Natural killer cell (primary cell): Measurements from ENCODE around the gene ADCY5. TPM values are rescaled to one million over a fixed set of nuclear protein-coding genes. Genes with fewer than 3 reads are reported as not detected.

Source experiments
- ATAC-seq, 3 donors: fragments of 150-1000 bp in 2 of 3; fragments of 200-7000 bp in 1 of 3; cut with Tn5 transposase; 1 replicate in 1 of 3; 2 replicates in 2 of 3; pipeline ENCODE4 v1.10.0; 2021; ENCODE audit warnings: mild to moderate bottlenecking in 2 of 3, moderate library complexity in 2 of 3
- DNase-seq, 2 donors: peaks; one replicate each; pipeline versions ENCODE4 v3.0.0 to v3.0.0-alpha.2; 2013 to 2021; ENCODE audit warnings: mixed read lengths in 1 of 2
- H3K27ac ChIP-seq: one replicate; pipeline ENCODE4 v1.5.1; 2013; ENCODE audit warnings: mild to moderate bottlenecking, low read length
- H3K27me3 ChIP-seq: one replicate; pipeline ENCODE4 v1.6.1; 2013; ENCODE audit warnings: low read length; ENCODE audit not compliant: control insufficient read depth, insufficient read depth
- H3K36me3 ChIP-seq: one replicate; pipeline ENCODE4 v1.6.1; 2013; ENCODE audit warnings: low read length; ENCODE audit not compliant: control insufficient read depth, insufficient read depth
- H3K4me1 ChIP-seq: one replicate; pipeline ENCODE4 v1.6.1; 2013; ENCODE audit warnings: low read length; ENCODE audit not compliant: control insufficient read depth, insufficient read depth
- H3K4me3 ChIP-seq: one replicate; pipeline ENCODE4 v1.5.1; 2013; ENCODE audit warnings: low read length
- H3K9me3 ChIP-seq: one replicate; pipeline ENCODE4 v1.6.1; 2013; ENCODE audit warnings: low read length; ENCODE audit not compliant: control insufficient read depth, insufficient read depth
- H3K27ac Mint-ChIP-seq, 2 donors: one replicate each; pipeline ENCODE4 v1.8.0; 2022; ENCODE audit warnings: mild to moderate bottlenecking in 2 of 2, mixed read lengths in 2 of 2, moderate library complexity in 1 of 2
- H3K27me3 Mint-ChIP-seq, 2 donors: one replicate each; pipeline ENCODE4 v1.8.0; 2022; ENCODE audit warnings: low read depth in 2 of 2, mixed read lengths in 2 of 2
- H3K36me3 Mint-ChIP-seq: one replicate; pipeline ENCODE4 v1.8.0; 2022; ENCODE audit warnings: mixed read lengths
- H3K4me1 Mint-ChIP-seq, 2 donors: one replicate each; pipeline ENCODE4 v1.8.0; 2022; ENCODE audit warnings: mixed read lengths in 2 of 2
- H3K4me3 Mint-ChIP-seq: one replicate; pipeline ENCODE4 v1.8.0; 2022; ENCODE audit warnings: mild to moderate bottlenecking, moderate library complexity, mixed read lengths
- H3K9me3 Mint-ChIP-seq, 2 donors: one replicate each; pipeline ENCODE4 v1.8.0; 2022; ENCODE audit warnings: mixed read lengths in 2 of 2
- CTCF ChIP-seq: fragments of 200-600 bp; IDR thresholded peaks from one replicate; pipeline ENCODE4 v1.8.0; 2022; ENCODE audit warnings: antibody characterized with exemption
- WGBS: methylation state at CpG from one replicate; pipeline ENCODE4 v1.1.7; 2013; ENCODE audit warnings: missing lambda C conversion rate; ENCODE audit not compliant: insufficient coverage; 5-methylcytosine and 5-hydroxymethylcytosine counted together
- intact Hi-C: fragments of 100-400 bp; cut with micrococcal nuclease; formaldehyde crosslinking; loops from one replicate; pipeline ENCODE4 v1.14.2; 2022
- total RNA-seq, 4 donors: library from RNA; stranded (reverse); fragments of 120-200 nt in 1 of 4; gene quantifications; one replicate each; pipeline versions ENCODE4 v1.2.3 to v1.2.4, GENCODE V29; 2013 to 2022

The ADCY5 gene
- total RNA-seq = not detected
- total RNA-seq (2013) = not detected

DNA sequence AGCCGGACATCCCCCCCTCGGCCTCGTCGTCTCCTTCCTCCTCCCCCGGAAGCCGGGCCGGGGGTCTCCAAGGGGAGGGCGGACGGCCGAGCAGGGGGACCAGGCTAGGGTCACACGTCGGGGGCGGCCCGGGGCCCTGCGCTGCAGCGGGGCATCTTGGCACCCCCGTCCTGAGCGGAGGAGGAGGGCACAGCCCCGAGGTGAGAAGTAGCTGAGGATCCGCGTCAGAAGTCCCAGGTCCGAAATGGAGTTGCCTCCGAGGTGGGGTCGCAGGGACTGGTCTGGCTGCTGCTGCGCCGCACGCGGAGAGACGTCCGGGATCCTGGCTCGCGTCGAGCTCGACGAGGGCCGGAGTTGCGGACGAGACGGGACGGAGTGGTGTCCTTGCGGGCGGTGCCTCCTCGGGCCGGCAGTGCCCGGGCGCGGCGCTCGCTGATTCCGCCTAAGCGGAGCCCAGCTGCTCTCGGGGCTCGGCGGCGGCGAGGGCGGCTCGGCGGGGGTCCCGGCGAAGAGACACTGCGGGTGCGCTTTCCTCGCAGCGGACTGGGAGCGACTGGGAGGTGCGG, at the start of gene ADCY5:
ADCY5 (minus strand) TSS at position 555 of the 566 bp plus-strand sequence; CDS start at position 10, 545 bp downstream.
- TF ChIP-seq CTCF = no peak
- Mint-ChIP-seq H3K27me3 (peaks cover 45 to 52% of the 10 kb centered on the region in 2 donors), H3K27ac (no peak within 1 kb of the TSS), H3K9me3 (no peaks in the 10 kb centered on the region), H3K4me3 (peak within 1 kb of the TSS; percentile 76), H3K4me1 (peaks cover 0 to 6% of the 10 kb centered on the region in 2 donors), H3K36me3 (no peaks in the 10 kb centered on the region)
- peak within 1 kb of the TSS; percentile 13 for H3K4me3 ChIP-seq
- 5% methylated on average over 67 of the region's 67 CpGs for WGBS
- intact Hi-C loops = loop anchor here (10.0 kb wide), 1 partner anchor 106 kb away; no protein-coding TSS in a partner anchor
- H3K4me1 ChIP-seq = peaks cover 9% of the 10 kb centered on the region
- H3K27ac ChIP-seq = no peak within 1 kb of the TSS
- ATAC-seq (peak in 2 of 3 donors; percentile 14 to 15), DNase-seq (peak in 1 of 2 donors; percentile 18)
- no peaks in the 10 kb centered on the region for H3K36me3 ChIP-seq
- no peaks in the 10 kb centered on the region for H3K9me3 ChIP-seq
- peaks cover 19% of the 10 kb centered on the region for H3K27me3 ChIP-seq

GRCh38 chr3:123493912-123494311, 45.0 kb upstream of the ADCY5 start:
- ATAC-seq = no peak
- no peaks in the 10 kb centered on the region for H3K36me3 Mint-ChIP-seq
- H3K27ac ChIP-seq = no peak overlapping the region

DNA sequence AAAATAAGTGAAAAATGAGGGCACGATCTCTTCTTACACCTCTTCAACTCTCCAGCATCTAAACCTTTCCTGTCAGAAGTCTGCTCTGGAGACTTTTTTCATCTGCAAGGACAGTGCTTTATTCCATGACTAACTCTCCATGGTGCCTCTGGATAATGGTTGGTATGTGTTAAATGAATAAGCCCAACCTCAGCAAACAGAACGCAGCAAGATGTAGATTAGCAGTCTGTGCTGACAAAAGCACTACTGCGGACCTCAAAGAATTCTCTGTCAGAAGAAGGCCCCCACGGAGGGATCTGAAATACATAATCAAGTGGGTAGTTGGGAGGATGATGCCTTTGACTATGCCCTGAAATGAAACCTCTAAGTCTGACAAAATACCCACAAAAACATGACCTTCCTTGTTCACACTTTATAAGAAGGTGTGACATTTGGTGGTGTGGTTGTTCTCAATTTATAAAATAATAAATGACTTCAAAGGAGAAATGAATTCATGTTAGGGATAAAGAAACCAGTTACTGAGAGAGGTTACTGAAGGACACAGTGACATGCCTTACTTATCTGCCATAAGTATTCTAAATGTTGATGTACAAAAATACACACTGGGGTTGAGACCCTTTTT, 43.2 kb upstream of the ADCY5 start:
- H3K9me3 Mint-ChIP-seq = no peaks in the 10 kb centered on the region
- H3K36me3 ChIP-seq = peaks cover 12% of the 10 kb centered on the region
- DNase-seq (peak in 1 of 2 donors; percentile 55), ATAC-seq (peak; percentile 65 to 84 (median 75))
- no peaks in the 10 kb centered on the region for H3K4me1 ChIP-seq
- H3K27ac ChIP-seq = no peak overlapping the region
- intact Hi-C loops = no loop called here
- H3K4me3 ChIP-seq = no peak overlapping the region
- H3K4me3 Mint-ChIP-seq = no peak overlapping the region
- H3K4me1 Mint-ChIP-seq = peaks cover 13 to 27% of the 10 kb centered on the region in 2 donors
- 90% methylated on average over 3 of the region's 4 CpGs for WGBS
- H3K27me3 ChIP-seq = no peaks in the 10 kb centered on the region
- H3K9me3 ChIP-seq = no peaks in the 10 kb centered on the region
- peak overlapping the region; percentile 64 to 76 for H3K27ac Mint-ChIP-seq
- TF ChIP-seq CTCF = no peak
- no peaks in the 10 kb centered on the region for H3K36me3 Mint-ChIP-seq
- H3K27me3 Mint-ChIP-seq = no peaks in the 10 kb centered on the region

More at GRCh38 chr3:123493912-123494311, 45.0 kb upstream of the ADCY5 start:
- H3K27ac Mint-ChIP-seq = no peak overlapping the region
- no peak for DNase-seq
- H3K9me3 ChIP-seq = no peaks in the 10 kb centered on the region
- no peak for TF ChIP-seq CTCF
- no peaks in the 10 kb centered on the region for H3K27me3 Mint-ChIP-seq
- H3K27me3 ChIP-seq = no peaks in the 10 kb centered on the region
- H3K4me3 Mint-ChIP-seq = no peak overlapping the region
- no peak overlapping the region for H3K4me3 ChIP-seq
- H3K36me3 ChIP-seq = peaks cover 26% of the 10 kb centered on the region
- H3K4me1 ChIP-seq = no peaks in the 10 kb centered on the region
- H3K9me3 Mint-ChIP-seq = no peaks in the 10 kb centered on the region
- peaks cover 13 to 22% of the 10 kb centered on the region in 2 donors for H3K4me1 Mint-ChIP-seq
- 85% methylated on average over 4 of the region's 4 CpGs for WGBS
- intact Hi-C loops = no loop called here
